Gastrocnemius medialis (tissue), 4 donors: ENCODE results near the gene PRKCE. TPM values are rescaled to one million over a fixed set of nuclear protein-coding genes. Genes with fewer than 3 reads are reported as not detected.

Experiments used
- ATAC-seq, 2 donors: fragments of 150-250 bp; one replicate each; pipeline ENCODE4 v1.9.1; 2016
- DNase-seq, 2 donors: peaks; one replicate each; pipeline ENCODE4 v3.0.0-alpha.2; 2019
- H3K27ac ChIP-seq, 4 donors: fragments of 200-600 bp; sonication (generic); 1 replicate in 1 of 4; 2 replicates in 3 of 4; pipeline ENCODE4 v1.5.1; 2016 to 2018; ENCODE audit warnings: mild to moderate bottlenecking in 2 of 4, moderate library complexity in 1 of 4
- H3K27me3 ChIP-seq, 3 donors: fragments of 200-600 bp; sonication (generic) in 2 of 3; 1 replicate in 1 of 3; 2 replicates in 2 of 3; pipeline versions ENCODE4 v1.5.1 to v1.6.0; 2016 to 2019; ENCODE audit warnings: mild to moderate bottlenecking in 1 of 3, moderate library complexity in 1 of 3
- H3K36me3 ChIP-seq, 2 donors: fragments of 200-600 bp; sonication (generic) in 1 of 2; one replicate each; pipeline ENCODE4 v1.5.1; 2017 to 2018
- H3K4me1 ChIP-seq, 2 donors: fragments of 200-600 bp; sonication (generic) in 1 of 2; one replicate each; pipeline ENCODE4 v1.5.1; 2016 to 2017; ENCODE audit warnings: mild to moderate bottlenecking in 2 of 2
- H3K4me3 ChIP-seq, 4 donors: fragments of 200-600 bp; sonication (generic) in 3 of 4; 1 replicate in 1 of 4; 2 replicates in 3 of 4; pipeline ENCODE4 v1.5.1; 2016 to 2019; ENCODE audit warnings: mild to moderate bottlenecking in 2 of 4
- H3K9me3 ChIP-seq, 3 donors: fragments of 200-600 bp; sonication (generic) in 2 of 3; 1 replicate in 1 of 3; 2 replicates in 2 of 3; pipeline ENCODE4 v1.5.1; 2016 to 2019
- CTCF ChIP-seq, 5 experiments: fragments of 450-650 bp in 3 of 5; fragments of 200-600 bp in 2 of 5; sonication (generic) in 2 of 5; IDR thresholded peaks in 4 of 5; conservative IDR thresholded peaks in 1 of 5; 1 replicate in 4 of 5; 2 replicates in 1 of 5; pipeline ENCODE4 v1.5.1; 2016 to 2019; ENCODE audit warnings: antibody characterized with exemption in 5 of 5, mild to moderate bottlenecking in 3 of 5, moderate library complexity in 3 of 5
- POLR2A ChIP-seq, 2 donors: fragments of 450-650 bp; IDR thresholded peaks; one replicate each; pipeline ENCODE4 v1.6.1; 2017; ENCODE audit warnings: antibody characterized with exemption in 2 of 2, mild to moderate bottlenecking in 2 of 2, moderate library complexity in 2 of 2
- in situ Hi-C, 4 donors: fragments of 200-750 bp; cut with MboI; loops; one replicate each; pipeline versions ENCODE4 v1.15.0 to v1.8.0; 2017; ENCODE audit warnings: low sequenced_read_pairs in 4 of 4
- intact Hi-C: fragments of 100-400 bp; cut with DNase I; formaldehyde crosslinking; loops from one replicate; pipeline ENCODE4 v1.15.1; 2023; ENCODE audit warnings: low total_unique reads
- total RNA-seq, 4 donors: library from RNA; depleted of rRNA; stranded (reverse); fragments of >200 nt; gene quantifications; one replicate each; pipeline versions ENCODE4 v1.1.0 to v1.2.3, GENCODE V29; 2016

The PRKCE gene
- total RNA-seq, 4 donors from 2014 or later = 5.8 to 28.9 (median 11.8) TPM

GRCh38 chr2:45907592-45907991 is 256.1 kb downstream of the PRKCE start:
- DNase-seq (no peak), ATAC-seq (no peak)
- peaks cover 8 to 22% of the 10 kb centered on the region in 2 donors for H3K4me1 ChIP-seq
- intact Hi-C loops = no loop called here
- H3K4me3 ChIP-seq = no peak overlapping the region
- H3K27me3 ChIP-seq = no peaks in the 10 kb centered on the region
- no peak overlapping the region for H3K27ac ChIP-seq
- in situ Hi-C loops = no loop called here
- no peaks in the 10 kb centered on the region for H3K9me3 ChIP-seq
- no peak for TF ChIP-seq CTCF (IDR thresholded peaks at IDR 0.05 in 4 of 5, conservative IDR thresholded peaks at IDR 0.05 in 1 of 5)
- H3K36me3 ChIP-seq = no peaks in the 10 kb centered on the region

GRCh38 chr2:45908316-45909170 is 257.1 kb downstream of the PRKCE start:
- Histone ChIP-seq H3K27me3 (no peaks in the 10 kb centered on the region), H3K4me3 (no peak overlapping the region), H3K4me1 (peaks cover 8 to 22% of the 10 kb centered on the region in 2 donors), H3K36me3 (no peaks in the 10 kb centered on the region), H3K9me3 (no peaks in the 10 kb centered on the region), H3K27ac (no peak overlapping the region)
- intact Hi-C loops = no loop called here
- DNase-seq (no peak), ATAC-seq (peak in 1 of 2 donors; percentile 24)
- in situ Hi-C loops = no loop called here
- TF ChIP-seq CTCF (IDR thresholded peaks at IDR 0.05 in 4 of 5, conservative IDR thresholded peaks at IDR 0.05 in 1 of 5) = no peak
- TF ChIP-seq POLR2A (IDR thresholded peaks at IDR 0.05) = no peak

GRCh38 chr2:45909171-45909565 is 257.7 kb downstream of the PRKCE start:
- Histone ChIP-seq H3K27me3 (no peaks in the 10 kb centered on the region), H3K9me3 (no peaks in the 10 kb centered on the region), H3K36me3 (no peaks in the 10 kb centered on the region), H3K27ac (no peak overlapping the region), H3K4me3 (no peak overlapping the region), H3K4me1 (peaks cover 8 to 20% of the 10 kb centered on the region in 2 donors)
- ATAC-seq = no peak
- no peak for TF ChIP-seq CTCF (IDR thresholded peaks at IDR 0.05 in 4 of 5, conservative IDR thresholded peaks at IDR 0.05 in 1 of 5)
- TF ChIP-seq POLR2A (IDR thresholded peaks at IDR 0.05) = no peak
- in situ Hi-C loops = no loop called here
- no peak for DNase-seq
- intact Hi-C loops = no loop called here

GRCh38 chr2:45909677-45910191 is 258.3 kb downstream of the PRKCE start:
- ATAC-seq (peak; percentile 86), DNase-seq (no peak)
- Histone ChIP-seq H3K4me1 (peaks cover 8 to 19% of the 10 kb centered on the region in 2 donors), H3K27me3 (no peaks in the 10 kb centered on the region), H3K9me3 (no peaks in the 10 kb centered on the region), H3K27ac (peak overlapping the region in 1 of 4 donors; percentile 50), H3K36me3 (no peaks in the 10 kb centered on the region), H3K4me3 (no peak overlapping the region)
- intact Hi-C loops = no loop called here
- TF ChIP-seq CTCF (IDR thresholded peaks at IDR 0.05 in 4 of 5, conservative IDR thresholded peaks at IDR 0.05 in 1 of 5) = no peak
- TF ChIP-seq POLR2A (IDR thresholded peaks at IDR 0.05) = no peak
- in situ Hi-C loops = no loop called here
